BJ (cell line): Measurements from ENCODE around the gene PNMA1. TPM values are rescaled to one million over a fixed set of nuclear protein-coding genes. Genes with fewer than 3 reads are reported as not detected.

Source experiments
- CTCF ChIA-PET: fragments of 350-600 bp; formaldehyde crosslinking; extraction: SDS; loops from one replicate; lab custom pipeline; 2021; ENCODE audit warnings: antibody characterized with exemption, inconsistent platforms; lab: Yijun Ruan, JAX
- POLR2A ChIA-PET: fragments of 300-600 bp; sonication (Branson Sonifier 250); formaldehyde crosslinking; extraction: SDS; loops from one replicate; lab custom pipeline; 2021; ENCODE audit warnings: antibody characterized with exemption; lab: Charles Lee
- DNase-seq: peaks from one replicate; pipeline ENCODE4 v3.0.0-alpha.2; 2011; ENCODE audit warnings: low read depth
- H3K27me3 ChIP-seq: 2 replicates; pipeline ENCODE4 v1.6.0; 2011; ENCODE audit warnings: low read length; ENCODE audit not compliant: control insufficient read depth, insufficient read depth
- H3K36me3 ChIP-seq: 2 replicates; pipeline ENCODE4 v1.5.1; 2011; ENCODE audit warnings: low read length; ENCODE audit not compliant: control insufficient read depth, insufficient read depth
- H3K4me3 ChIP-seq: 2 replicates; pipeline ENCODE4 v1.5.1; 2011; ENCODE audit warnings: low read depth, mild to moderate bottlenecking, control low read depth, low read length
- polyA plus RNA-seq: library from polyadenylated mRNA; depleted of rRNA; stranded (reverse); fragments of >200 nt; gene quantifications from 2 replicates; pipeline ENCODE4 v1.2.3, GENCODE V29; 2011
- TF ChIP-seq, protein P1 (sequence below): IDR thresholded peaks from 2 replicates; pipeline ENCODE4 v1.5.1; 2011; ENCODE audit warnings: low read depth, mild to moderate bottlenecking, control low read depth, inconsistent platforms, low read length, moderate library complexity; ENCODE audit not compliant: insufficient read depth

Gene PNMA1
- polyA plus RNA-seq, 1 experiment, result 11.6 TPM

DNA sequence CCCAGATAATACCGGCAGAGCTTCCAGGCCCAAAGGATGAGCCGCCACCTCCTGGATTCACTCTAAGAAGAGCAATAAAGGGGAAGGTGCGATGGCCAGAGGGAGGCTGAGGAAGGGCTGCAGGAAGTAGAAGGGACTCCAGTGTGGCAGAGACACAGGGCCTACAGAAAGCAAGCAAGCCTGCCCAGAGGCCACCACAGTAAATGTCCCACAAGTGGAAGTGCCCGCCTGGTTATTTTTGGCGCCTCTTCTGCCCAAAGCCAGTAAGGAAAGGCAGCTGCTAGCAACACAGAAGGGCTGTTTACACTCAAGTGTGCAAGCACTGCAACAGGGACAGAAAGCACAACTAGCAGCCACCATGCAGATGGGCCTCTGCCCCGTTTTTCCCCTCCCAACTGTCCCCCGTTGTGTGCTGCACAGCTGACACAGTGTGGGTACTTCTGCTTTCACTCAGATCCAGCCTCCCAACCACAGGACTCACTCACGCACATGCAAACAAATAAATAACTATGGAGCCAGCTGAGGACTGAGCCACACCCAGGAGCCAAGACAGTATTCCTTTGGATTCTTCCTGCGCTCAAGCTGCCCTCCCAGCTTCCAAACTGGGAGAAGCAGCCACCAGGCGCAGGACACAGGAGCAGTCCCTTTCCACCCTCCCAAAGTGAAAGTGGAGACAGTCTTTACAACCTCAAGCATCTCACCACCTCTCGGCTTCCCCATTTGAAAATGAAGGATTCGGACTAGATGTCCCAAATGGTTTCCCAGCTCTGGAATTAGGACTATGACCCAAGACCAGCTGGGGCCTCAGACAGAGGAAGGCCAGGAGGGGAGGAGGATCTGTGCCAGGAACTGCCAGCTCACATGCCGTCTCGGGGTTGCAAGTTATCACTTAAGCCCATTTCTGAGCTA lies 40.0 kb upstream of the PNMA1 start:
- H3K4me3 ChIP-seq, result peak overlapping the region; percentile 9; the same call in 1 of the 2 replicates
- TF ChIP-seq, protein P1, sequence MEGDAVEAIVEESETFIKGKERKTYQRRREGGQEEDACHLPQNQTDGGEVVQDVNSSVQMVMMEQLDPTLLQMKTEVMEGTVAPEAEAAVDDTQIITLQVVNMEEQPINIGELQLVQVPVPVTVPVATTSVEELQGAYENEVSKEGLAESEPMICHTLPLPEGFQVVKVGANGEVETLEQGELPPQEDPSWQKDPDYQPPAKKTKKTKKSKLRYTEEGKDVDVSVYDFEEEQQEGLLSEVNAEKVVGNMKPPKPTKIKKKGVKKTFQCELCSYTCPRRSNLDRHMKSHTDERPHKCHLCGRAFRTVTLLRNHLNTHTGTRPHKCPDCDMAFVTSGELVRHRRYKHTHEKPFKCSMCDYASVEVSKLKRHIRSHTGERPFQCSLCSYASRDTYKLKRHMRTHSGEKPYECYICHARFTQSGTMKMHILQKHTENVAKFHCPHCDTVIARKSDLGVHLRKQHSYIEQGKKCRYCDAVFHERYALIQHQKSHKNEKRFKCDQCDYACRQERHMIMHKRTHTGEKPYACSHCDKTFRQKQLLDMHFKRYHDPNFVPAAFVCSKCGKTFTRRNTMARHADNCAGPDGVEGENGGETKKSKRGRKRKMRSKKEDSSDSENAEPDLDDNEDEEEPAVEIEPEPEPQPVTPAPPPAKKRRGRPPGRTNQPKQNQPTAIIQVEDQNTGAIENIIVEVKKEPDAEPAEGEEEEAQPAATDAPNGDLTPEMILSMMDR, result no peak
- no peak for DNase-seq
- ChIA-PET CTCF (interaction anchor here (0.5 to 4.4 kb wide), 13 partner anchors 11 to 114 kb away, joined by 3 to 23 read pairs (median 6); no protein-coding TSS in a partner anchor), POLR2A (interaction anchor here (0.6 to 1.0 kb wide), 3 partner anchors 10 to 42 kb away, joined by 3 read pairs; no protein-coding TSS in a partner anchor)
- H3K36me3 ChIP-seq, result no peaks in the 10 kb centered on the region; the same call in 1 of the 2 replicates
- no peaks in the 10 kb centered on the region for H3K27me3 ChIP-seq

DNA sequence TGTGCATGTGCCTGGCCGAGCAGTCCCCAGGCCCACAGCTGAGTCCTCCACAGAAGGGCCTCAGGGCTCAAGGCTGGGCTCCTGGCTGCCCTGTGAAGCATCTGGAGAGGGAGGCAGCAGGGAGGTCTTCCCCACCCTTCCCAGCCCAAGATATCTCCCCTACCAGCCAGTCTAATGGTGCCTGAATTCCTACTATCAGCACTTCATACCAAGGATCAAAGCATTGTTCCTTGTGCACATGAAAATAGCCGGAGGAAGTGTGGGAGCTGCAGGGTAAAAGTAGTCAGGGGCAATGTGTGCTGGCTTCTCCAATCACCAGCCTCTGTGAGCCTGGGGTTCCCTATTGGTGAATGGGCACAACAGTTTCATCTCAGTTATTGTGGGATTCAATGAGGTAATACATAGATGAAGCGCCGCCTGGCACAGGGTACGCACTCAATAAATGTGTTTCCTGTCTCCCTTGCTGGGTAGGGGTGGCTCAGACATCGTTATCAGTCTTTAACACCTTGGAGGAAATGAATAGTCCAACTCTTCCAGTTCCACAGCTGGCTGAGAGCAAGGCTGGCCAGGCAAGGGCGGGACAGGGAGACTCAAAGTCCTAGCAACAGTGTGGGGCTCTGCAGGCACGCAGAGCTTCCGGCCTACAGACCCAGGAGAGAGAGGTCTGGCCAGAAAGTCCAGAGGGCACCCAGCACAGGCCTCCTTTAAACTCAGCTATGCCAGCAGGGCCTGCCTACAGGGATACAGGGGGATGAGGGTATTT lies 39.1 kb upstream of the PNMA1 start:
- Histone ChIP-seq H3K27me3 (no peaks in the 10 kb centered on the region), H3K36me3 (no peaks in the 10 kb centered on the region; the same call in 1 of the 2 replicates), H3K4me3 (no peak overlapping the region)
- DNase-seq, result no peak
- ChIA-PET POLR2A (interaction anchor here (0.6 kb wide), 2 partner anchors 9 to 43 kb away, joined by 3 read pairs; no protein-coding TSS in a partner anchor), CTCF (interaction anchor here (0.5 to 4.4 kb wide), 9 partner anchors 11 to 114 kb away, joined by 3 to 23 read pairs (median 6); no protein-coding TSS in a partner anchor)
- TF ChIP-seq, protein P1, result no peak

DNA sequence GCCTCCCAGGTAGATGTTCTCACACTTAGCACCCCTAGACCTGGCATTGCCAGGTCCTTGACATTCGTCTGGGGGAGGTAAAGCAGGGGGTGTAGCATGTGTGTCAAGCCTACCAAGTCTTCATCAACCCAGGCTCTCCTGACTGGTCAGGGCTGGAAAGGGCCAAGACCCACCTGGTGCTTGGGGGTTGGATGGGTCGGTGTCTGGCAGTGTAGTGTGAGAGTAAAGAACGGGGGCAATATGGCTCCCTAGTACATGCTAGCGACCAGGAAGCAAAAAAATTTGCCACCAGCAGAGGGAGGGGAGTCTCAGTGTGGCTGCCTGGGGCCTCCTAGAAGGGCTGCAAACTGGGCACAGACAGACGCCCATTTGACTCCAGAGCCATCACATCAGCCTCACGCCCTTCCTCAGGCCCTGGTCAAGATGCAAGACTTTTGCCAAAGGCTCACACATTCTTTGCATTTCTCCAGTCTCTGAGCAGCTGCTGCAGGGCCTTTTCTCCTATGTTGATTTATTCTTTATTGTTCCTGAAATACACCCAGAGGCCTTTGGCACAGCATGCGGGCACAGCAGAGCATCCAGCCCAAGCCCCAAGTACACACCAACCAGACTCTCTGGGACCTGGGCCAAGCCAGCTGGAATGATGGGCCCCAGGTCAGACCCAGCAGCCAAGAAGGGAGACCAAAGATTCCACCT lies 38.3 kb upstream of the PNMA1 start:
- TF ChIP-seq, protein P1, result peak; percentile 47
- CTCF ChIA-PET, result interaction anchor here (1.3 to 4.4 kb wide), 7 partner anchors 10 to 95 kb away, joined by 3 to 23 read pairs (median 11); no protein-coding TSS in a partner anchor
- H3K27me3 ChIP-seq, result no peaks in the 10 kb centered on the region
- H3K4me3 ChIP-seq, result no peak overlapping the region
- peak; percentile 63 for DNase-seq
- H3K36me3 ChIP-seq, result no peaks in the 10 kb centered on the region; the same call in 1 of the 2 replicates
- POLR2A ChIA-PET, result interaction anchor here (0.5 to 0.6 kb wide), 2 partner anchors 34 to 44 kb away, joined by 3 to 8 read pairs; no protein-coding TSS in a partner anchor

DNA sequence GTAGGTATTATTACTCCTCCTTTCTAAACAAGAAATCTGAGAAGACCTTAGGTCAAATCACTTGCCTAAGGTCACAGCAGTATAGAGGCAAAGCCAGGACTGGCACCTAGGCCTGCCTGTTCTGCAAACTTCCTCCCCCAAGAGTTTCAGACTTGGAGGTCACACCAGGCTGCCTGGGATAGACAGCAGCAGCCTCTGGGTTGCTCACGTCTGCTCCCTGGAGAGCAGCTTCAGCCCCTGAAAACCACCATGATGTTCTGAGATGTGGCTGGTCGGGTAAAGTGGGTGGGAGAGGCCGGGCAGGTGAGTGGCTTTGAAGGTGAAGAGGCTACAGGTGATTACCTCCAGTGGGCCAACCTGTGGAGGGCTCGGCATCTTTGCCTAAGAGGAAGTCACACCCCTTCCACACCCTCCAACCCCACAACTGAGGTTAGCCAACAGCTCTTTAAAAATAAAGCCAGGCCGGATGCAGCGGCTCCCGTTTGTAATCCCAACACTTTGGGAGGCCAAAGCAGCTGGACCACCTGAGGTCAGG lies 37.0 kb upstream of the PNMA1 start:
- Histone ChIP-seq H3K36me3 (peaks cover 2% of the 10 kb centered on the region; the same call in 1 of the 2 replicates), H3K27me3 (no peaks in the 10 kb centered on the region), H3K4me3 (no peak overlapping the region)
- TF ChIP-seq, protein P1, result no peak
- DNase-seq, result no peak
- ChIA-PET CTCF (no interaction called here), POLR2A (no interaction called here)
